GM18873 (cell line): ENCODE data around the gene ZNF554.
"Not testable (repeated sequence)": the region's sequence is repeated elsewhere in the genome, so short reads cannot be mapped to it uniquely, and the experiment has no call there.

Experiments
- ATAC-seq: cut with Tn5 transposase; IDR thresholded peaks from one replicate; pipeline ENCODE4 v1.9.1; 2021; ENCODE audit warnings: mild to moderate bottlenecking, moderate library complexity, moderate number of reproducible peaks; ENCODE audit not compliant: unreplicated experiment, low FRiP score

ZNF554 gene

DNA sequence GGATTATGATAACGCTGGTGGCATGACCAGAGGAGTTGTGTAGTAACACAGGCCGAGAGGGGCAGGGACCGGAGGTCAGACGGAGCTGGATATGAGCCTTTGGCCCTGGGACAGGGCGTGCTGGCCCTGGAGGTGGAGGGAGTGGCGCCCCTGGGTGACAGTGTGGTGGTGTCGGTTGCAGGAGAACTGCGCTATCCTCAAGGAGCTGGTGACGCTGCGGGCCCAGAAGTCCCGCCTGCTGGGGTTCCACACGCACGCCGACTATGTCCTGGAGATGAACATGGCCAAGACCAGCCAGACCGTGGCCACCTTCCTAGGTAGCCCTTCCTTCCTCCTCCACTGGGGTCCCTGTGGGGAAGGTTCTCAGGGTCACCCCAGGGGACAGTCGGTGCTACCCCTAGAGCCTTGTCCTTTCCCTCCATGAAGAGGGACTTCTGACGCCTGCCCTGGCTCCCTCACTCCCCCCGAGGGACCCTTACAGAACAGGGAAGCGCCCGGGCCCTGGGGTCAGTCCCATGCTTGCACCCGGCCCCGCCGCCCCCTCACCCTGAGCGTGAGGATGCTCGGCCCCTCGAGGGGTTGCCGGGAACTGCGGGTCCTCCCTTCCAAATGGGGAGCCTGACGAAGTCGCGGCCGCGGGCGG lies 12.8 kb upstream of the ZNF554 start:
- ATAC-seq: no peak

DNA sequence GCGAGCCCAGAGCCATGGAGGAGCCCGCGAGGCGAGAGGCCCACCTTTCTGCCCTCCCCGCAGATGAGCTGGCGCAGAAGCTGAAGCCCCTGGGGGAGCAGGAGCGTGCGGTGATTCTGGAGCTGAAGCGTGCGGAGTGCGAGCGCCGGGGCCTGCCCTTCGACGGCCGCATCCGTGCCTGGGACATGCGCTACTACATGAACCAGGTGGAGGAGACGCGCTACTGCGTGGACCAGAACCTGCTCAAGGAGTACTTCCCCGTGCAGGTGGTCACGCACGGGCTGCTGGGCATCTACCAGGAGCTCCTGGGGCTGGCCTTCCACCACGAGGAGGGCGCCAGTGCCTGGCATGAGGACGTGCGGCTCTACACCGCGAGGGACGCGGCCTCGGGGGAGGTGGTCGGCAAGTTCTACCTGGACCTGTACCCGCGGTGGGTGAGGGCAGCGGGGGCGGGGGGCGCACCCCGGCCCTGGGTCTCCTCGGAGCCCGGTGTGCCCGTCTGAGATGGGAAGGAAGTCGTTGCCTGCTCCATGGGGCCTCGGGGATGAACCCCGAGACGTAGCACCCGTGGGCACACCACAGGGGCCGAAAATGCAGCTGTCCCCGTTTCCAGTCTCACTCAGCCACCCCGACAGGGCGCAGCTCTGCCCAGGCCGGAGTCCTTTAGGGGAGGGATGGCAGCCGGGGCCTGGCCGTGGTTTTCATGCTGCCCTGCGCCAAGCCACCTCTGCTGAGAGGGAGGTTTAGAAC lies 12.1 kb upstream of the ZNF554 start:
- no peak for ATAC-seq

DNA sequence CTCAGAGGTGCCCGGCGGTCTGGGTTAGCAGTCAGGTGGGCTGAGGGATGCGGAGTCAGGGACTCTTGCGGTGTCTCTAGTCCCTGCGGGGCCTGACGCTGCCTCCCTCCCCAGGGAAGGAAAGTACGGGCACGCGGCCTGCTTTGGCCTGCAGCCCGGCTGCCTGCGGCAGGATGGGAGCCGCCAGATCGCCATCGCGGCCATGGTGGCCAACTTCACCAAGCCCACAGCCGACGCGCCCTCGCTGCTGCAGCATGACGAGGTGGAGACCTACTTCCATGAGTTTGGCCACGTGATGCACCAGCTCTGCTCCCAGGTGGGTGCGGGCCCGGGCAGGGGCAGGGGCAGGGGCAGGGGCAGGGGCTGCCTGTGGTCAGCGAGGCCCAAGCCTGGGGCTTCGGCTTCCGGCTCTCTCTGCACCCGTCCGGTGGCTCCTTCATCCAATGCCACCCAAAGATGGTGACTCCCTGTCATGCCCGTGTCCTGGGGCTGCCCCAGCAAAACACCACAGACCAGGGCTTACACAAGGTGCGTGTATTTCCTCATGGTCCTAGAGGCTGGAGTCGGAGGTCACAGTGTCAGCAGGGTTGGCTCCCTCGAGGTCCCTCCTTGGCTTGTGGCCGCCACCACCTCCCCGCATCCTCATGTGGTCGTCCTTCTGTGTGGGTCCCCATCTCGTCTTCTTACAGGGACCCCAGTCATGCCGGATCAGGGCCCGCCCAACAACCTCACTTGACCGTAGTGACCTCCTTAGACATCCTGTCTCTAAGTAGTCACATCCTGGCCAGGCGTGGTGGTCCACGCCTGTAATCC lies 11.3 kb upstream of the ZNF554 start:
- no peak for ATAC-seq

DNA sequence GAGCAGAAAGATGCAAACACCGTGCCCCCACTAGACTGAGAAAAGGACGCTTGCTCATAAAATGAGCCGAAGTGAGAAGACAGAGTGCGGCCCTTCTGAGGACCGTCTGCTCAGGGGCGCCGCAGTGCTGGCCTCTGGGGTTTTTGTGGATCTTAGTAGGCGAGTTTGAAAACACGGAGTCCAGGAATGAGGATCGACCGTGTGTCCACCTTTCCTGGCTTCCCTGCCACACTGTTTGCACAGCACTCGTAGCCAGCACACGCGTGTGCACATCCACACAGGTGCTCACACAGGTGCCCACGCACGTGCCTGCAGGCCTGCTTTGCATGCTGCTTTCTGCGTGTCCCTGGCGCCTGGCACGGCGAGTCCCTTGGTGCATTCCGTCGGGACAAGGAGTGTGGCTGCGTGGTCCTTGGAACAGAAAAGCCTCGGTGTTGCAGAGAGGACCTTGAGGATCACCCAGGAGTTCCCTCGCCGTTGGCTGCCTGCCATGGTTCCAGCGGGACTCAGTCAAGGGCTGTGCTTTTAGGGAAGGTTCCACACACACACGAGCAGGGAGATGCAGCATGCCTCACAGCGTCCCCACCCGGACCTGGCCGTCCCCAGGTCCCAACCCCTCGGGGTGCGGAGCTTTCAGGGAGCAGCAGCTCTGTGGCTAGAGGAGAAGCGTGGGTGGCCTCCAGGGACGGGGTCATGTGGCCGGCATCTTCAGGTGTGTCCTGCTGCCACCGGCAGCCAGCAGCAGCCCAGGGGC lies 10.1 kb upstream of the ZNF554 start:
- ATAC-seq: no peak

DNA sequence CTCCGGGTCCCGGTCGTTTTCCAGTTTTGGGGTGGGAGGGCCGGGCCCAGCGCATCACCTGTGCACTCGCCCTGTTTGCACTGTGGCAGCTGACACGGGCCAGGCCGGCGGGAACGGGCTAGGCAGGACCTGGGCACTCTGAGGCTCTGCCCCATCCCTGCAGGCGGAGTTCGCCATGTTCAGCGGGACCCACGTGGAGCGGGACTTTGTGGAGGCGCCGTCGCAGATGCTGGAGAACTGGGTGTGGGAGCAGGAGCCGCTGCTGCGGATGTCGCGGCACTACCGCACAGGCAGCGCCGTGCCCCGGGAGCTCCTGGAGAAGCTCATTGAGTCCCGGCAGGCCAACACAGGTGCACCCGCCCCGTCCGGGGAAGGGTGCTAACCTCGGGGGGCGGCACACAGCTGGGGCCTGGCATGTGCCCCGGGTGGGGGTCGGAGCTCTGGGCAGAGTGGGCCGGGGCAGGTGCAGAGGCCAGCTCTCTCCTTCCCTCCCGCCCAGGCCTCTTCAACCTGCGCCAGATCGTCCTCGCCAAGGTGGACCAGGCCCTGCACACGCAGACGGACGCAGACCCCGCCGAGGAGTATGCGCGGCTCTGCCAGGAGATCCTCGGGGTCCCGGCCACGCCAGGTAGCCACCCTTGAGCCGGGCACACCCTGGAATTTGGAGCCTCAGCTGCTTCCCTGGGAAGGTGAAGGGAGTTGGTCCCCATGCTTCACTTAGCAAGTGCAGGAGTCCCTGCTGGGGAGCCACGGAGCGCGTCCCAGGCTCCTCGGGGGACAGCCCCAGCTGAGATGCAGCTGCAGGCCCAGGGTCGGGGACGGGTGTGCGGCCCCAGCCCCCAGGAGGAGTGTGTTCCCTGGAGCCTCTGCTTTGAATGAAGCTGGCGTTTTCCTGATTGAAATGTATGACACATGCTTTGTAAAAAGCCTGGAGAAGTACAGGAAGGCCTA lies 9.3 kb upstream of the ZNF554 start:
- ATAC-seq: no peak

DNA sequence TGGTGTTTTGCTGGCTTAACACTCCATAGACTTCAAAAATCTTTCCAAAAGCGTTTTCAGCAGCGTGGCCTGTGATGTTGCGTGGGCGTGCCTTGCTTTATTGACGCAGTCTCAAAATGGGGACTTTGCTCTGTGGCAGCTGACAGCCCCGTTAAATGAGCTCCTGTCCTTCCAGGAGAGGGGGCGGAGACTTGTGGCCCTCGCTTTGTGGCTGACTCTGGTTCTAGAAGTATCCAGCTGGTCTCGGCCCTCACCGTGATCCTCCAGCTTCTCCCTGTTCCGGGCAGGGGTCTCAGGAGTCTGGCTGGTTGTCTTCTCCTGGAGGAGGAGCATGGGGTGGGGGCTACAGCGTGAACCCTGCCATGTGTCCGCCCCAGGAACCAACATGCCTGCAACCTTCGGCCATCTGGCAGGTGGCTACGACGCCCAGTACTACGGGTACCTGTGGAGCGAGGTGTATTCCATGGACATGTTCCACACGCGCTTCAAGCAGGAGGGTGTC lies 8.4 kb upstream of the ZNF554 start:
- ATAC-seq: no peak

DNA sequence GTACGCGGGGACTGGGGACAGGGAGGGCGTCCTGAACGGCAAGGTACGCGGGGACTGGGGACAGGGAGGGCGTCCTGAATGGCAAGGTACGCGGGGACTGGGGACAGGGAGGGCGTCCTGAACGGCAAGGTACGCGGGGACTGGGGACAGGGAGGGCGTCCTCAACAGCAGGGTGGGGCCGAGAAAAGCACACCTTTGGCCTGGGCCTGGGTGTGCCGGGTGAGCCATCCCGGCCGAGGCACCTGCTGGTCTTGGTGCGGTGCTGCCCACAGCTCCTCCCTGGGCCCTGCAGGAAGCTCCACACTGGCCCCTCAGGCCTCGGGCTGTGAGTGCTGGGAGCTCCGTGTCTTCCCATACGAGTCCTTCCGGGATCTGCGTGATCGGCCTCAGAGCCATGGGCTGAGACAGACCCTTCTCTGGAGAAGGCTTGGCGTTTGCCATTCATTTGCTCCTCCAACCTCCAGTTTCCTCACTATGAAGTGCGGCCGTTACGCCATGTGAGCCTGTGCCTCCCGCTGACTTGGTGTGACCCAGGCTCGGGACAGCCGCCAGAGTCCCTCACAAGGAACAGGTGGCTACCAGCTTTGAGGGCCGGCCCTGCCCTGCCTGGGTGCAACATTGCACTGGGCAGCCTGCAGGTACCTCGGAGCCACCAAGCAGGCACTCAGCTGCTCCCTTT lies 7.8 kb upstream of the ZNF554 start:
- no peak for ATAC-seq

DNA sequence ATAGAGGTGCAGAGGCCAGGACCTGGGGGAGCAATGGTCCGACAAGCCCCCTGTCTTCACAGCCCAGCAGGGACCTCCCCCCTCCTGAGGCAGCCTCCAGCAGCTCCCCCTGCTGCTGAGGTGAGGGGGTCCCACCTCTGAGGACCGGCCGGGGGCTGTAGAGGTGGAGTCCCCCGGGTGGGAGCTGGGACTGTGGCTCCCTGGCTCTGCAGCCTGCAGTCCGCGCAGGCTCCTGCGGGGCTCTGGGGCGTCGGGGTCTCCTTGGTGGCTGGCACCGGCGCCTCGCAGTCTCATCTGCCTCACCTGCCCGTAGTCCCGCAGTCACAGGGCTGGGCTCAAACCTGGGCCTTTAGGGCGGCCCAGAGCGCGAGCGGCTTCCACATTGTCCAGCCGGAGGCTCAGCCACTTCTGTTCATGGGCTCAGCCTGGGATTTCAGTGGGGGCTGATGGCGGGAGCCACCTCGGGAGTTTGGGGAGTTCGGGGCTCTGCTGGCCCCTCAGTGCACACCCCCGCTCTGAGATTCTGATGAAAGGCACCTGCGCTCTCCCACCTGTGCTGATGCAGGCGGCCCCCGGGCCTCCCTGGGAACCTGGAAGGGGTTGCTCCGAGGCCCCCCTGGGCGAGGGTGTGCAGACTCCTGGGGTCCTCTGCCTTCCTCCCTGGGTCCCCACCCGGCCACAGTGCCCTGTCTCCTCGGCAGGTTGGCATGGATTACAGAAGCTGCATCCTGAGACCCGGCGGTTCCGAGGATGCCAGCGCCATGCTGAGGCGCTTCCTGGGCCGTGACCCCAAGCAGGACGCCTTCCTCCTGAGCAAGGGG lies 7.0 kb upstream of the ZNF554 start:
- ATAC-seq: no peak

DNA sequence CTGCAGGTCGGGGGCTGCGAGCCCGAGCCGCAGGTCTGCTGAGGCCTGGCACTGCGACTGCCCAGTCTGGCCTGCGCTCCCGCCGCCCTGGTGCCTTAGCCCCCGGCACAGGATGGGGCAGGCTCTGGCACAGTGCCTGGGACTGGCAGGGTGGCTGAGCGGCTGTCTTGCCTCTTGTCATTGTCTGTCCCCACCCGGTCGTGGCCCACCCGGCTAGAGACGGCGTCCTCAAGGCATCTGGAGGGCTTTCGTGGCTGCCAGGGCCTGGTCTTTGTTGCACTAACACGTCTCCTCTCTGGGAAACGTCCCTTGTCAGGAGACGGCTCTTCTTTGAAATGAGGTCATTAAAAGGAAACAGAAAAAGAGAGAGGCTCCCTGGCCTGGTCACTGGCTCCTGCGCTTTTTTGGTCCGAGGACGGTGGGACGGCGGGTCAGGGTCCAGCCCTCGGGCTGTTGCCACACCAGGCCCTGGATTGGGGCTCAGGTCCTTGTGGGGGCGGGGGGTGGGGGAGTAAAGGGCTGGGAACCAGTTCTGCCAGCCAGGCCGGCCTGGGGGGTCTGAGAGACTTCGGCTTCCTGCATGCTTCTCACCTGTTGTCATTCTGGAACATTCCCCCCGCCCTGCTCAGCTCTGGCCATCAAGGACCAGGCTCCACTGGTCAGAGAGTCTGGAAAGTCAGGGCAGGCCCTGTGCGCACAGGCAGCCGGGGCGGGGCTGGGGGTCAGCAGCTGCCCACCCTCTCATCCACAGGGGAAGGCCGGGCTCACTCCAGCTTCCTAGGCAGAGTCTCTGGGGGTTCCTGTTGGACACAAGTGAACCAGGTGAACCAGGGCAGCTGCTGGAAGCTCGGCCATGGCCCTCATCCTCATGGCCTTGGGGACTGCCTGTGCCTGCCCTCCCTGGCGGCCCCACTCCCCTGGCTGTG lies 6.2 kb upstream of the ZNF554 start:
- ATAC-seq: no peak

DNA sequence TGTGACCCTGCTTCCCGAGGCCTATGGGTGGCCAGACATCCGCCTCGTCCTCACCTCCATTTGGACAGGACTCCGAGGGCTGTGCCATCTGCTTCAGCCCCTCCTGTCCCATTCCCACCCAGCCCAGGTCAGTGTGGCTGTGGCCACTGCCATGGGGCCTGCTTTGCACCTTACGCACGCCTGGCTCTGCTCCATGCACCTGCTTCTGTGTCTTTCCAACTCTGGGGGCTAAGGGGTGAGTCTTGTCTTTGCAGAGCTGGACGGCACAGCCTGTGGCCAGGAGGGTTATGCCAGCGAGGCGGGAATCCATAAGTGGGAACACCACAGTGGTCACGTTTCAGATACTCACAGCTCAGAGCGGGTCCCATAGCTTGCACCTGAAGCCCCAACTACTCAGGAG lies 5.2 kb upstream of the ZNF554 start:
- no peak for ATAC-seq

DNA sequence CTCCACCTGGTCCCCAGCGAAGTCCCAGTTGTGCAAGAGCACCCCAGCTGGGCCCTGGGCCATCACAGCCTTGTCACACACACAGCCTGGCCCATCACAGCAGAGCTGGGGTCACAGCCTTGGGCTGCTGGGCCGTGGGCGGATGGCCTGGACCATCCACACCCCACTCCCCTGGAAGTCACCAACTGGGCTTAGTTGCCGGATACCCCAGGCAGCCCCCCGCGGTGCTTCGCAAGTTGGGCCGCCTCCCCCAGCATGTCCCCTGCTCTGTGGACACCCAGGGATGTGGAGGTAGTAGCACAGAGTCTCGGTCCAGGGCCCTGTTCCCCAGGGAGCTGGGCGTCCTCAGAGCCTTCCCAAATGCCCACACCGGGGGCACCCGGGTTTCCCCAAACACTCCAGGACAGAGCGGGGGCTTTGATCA lies 4.5 kb upstream of the ZNF554 start:
- no peak for ATAC-seq

DNA sequence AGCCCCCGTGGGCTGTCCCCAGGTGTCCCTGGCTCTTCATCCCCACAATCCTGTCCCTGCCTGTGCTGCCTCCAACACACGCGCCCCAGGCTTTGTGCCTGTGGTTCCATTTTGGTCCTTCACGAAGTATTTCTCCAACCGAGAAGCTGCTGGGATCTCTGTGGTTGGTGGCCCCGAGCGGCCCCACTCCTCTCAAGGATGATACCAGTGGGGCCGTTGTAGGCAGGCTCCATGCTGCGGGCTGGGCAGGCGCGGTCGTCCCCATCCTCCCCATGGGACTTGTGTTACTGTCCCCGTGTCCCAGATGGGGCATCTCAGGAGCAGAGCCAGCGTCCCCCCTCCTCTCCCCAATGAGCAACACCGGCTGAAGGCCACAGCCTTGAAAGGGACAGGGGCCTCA lies 3.7 kb upstream of the ZNF554 start:
- no peak for ATAC-seq

DNA sequence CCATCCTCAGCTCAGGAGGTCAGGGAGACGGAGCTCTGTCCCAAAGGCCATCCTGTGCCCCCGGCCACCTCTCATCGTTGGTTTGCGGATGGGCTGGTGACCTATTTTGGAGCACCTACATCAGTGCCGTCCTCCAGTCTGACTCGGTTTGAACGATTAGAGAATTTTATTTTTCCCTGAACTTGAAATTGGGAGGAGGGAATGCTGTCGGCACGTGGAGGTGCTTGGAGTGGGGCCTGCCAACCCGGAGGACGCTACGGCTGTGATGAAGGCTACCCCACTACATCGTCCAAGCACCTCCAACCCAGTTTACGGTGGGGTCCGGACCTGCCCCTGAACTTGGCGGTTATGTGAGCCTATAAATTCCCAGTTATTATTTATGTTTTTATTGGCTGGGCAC lies 3.0 kb upstream of the ZNF554 start:
- ATAC-seq: no peak

DNA sequence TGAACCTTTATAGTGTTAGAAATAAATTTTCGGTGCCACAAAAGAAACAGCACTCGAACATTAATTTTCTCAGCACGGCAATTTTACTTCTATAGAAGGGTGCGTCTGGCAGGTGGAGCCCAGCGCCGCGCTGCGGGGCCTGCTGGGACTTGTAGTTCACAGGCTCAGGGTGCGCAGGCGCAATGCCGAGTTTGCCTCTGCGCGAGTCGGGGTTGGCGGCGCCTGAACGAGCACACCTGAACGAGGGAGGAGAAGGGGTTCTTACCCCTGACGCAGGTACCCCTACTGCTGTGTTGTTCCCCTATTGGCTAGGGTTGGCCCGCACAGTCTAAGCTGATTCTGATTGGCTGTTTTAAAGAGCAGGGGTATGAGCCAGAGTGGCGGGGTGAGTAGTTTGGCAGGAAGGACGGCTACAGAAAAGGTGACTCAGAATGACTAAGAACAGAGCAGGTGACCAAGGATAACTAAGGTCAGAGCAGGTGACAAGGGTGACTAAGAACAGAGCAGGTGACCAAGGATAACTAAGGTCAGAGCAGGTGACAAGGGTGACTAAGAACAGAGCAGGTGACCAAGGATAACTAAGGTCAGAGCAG lies 2.3 kb upstream of the ZNF554 start:
- not testable (repeated sequence) for ATAC-seq

DNA sequence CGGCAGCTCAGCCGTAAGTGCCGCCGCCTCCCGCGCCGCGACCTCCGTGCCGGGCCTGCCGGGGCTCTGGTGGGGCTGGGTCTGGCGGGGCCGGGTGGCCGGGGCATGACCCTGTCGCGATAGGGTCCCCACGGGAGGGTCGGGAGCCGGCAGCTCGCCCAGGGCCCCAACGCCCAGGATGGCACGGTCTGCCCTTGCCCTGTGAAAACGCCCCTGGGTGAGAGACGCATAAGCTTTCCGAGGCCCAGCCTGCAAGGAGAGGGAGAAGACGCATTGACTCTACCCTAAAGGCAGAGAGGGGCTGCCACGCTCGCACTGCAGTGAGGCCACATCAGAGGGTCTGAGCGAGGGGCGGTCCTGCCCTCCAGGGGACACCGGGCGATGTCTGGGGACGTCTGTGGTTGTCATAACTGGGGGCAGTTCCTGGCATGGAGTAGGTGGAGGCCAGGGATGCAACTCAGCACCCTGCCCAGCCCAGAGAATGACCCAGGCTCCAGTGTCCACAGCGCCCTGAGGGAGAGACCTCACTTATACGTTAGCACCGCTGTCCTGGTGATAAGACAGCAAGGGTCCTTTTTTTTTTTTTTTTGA lies 539 bp downstream of the ZNF554 start:
- ATAC-seq: no peak

DNA sequence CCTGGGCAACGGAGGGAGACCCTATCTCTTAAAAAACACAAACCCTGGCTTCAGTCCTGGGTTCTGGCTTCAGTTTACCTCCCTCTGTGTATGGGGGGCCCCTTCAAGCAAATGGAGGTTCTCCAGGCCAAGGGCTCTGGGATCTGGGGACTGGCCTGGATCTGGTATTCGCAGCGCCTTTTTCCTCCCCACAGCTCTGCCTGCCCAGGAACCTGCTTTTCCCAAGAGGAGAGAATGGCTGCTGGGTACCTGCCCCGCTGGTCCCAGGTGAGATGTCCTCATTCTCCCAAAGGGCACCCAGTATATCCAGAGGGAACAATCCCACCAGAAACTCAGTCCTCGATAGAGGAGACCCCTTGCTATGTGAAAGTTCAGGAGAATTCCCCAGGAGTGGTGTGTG lies 3.2 kb downstream of the ZNF554 start:
- no peak for ATAC-seq
